GM18505 (cell line): ENCODE measurements around the gene INF2.
"Not testable (repeated sequence)": the region's sequence is repeated elsewhere in the genome, so short reads cannot be mapped to it uniquely, and the experiment has no call there.

Source experiments
- ATAC-seq: cut with Tn5 transposase; IDR thresholded peaks from one replicate; pipeline ENCODE4 v1.9.1; 2021; ENCODE audit not compliant: unreplicated experiment
- POLR2A ChIP-seq: IDR thresholded peaks from 4 replicates; pipeline ENCODE4 v1.6.1; 2011; ENCODE audit warnings: borderline replicate concordance; ENCODE audit not compliant: insufficient read depth, insufficient read length; ENCODE audit errors: extremely low read depth

Gene INF2

GRCh38 chr14:104659764-104660523, 29.5 kb upstream of the INF2 start:
- peak; percentile 20 for TF ChIP-seq POLR2A
- no peak for ATAC-seq

- no peak for TF ChIP-seq POLR2A
- ATAC-seq = peak; percentile 33
Measured at GRCh38 chr14:104660597-104660996, 28.8 kb upstream of the INF2 start.

DNA sequence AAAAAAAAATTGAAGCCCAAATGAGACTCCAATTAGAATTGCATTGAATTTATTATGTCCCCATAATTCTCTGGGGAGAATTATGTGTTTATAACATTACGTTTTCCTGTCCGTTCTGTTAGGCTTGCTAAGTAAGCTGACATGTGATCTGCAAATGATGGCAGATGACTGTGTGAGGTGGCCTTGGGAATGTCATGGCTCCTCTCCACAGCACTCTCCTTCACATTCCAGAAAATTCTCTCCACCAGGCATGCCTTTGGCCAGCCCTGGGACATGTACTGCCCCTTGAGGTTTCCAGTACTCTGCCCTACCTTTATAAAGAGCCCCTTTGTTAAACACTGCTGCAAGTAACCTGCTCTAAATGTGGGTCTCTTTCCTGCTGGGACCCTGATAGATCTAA, 28.3 kb upstream of the INF2 start:
- ATAC-seq = no peak
- TF ChIP-seq POLR2A = no peak

DNA sequence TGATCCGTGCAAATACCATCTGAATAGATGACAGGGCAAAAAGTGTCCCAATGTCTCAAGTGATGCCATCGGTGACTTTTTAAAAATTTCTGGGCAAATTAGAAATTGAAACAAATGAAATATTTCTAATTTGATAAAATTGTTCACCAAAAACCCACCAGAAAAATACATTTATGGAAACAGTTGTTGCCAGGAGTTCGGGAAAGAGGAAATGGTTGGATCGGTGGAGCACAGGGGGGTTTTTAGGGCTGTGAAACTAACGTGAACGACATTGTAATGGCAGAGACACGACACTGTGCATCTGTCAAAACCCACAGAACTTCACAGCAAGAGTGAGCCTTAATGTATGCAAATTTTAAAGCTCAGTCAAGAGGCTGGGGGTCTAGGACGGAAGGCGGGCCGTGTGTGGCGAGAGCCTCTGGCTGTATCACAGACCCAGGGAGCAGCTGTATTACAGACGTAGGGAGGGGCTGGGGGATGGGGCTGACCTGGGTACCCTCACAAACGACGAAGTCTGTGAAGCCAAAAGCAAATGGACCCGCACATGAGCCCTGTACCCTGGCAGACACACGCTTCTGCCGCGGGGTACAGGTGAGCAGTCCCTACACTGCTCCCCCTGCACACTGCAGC, 27.8 kb upstream of the INF2 start:
- not testable (repeated sequence) for ATAC-seq

- not testable (repeated sequence) for ATAC-seq
Measured at GRCh38 chr14:104662472-104662871, 26.9 kb upstream of the INF2 start.

DNA sequence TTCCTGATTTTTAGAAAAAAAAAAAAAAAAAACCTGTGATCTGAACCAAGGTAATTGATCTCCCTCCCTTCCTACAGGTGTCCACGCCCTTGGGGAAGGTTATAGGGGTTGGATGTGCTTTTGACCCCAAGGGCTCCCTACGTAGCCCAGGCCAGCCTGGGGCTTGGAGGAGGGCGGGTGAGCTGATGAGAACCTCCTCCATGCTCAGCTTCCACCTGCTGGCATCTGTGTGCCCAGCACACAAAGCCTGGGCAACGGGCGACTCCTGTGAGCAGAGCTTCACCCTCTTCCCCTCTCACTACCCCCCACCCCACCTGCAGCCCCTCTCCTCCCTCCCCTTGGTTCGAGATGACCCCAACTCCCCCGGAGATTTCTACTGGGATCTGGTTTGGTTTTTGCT, 25.3 kb upstream of the INF2 start:
- TF ChIP-seq POLR2A = no peak
- no peak for ATAC-seq

DNA sequence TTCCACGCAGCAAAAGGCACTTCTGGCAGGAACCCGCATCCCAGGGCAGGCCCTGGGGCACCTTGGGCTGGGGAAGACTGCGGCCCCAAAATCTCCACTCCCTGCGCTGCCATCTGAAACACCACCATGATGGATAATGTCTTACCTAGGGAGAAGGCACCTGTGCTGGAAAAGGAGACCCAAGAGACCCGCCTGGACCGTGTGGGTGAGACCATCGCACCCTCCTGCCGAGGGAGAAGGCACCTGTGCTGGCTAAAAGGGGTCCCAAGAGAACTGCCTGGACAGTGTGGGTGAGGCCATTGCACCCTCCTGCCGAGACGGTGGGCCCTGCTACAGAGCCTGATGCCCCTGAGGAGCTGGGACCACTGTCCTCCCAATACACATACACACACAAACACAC, 24.8 kb upstream of the INF2 start:
- TF ChIP-seq POLR2A = no peak
- ATAC-seq = no peak

GRCh38 chr14:104665114-104665656, 24.2 kb upstream of the INF2 start:
- no peak for ATAC-seq
- TF ChIP-seq POLR2A = no peak

GRCh38 chr14:104665657-104666522, 23.5 kb upstream of the INF2 start:
- TF ChIP-seq POLR2A = no peak
- ATAC-seq = no peak

GRCh38 chr14:104666523-104666895, 22.9 kb upstream of the INF2 start:
- not testable (repeated sequence) for ATAC-seq

DNA sequence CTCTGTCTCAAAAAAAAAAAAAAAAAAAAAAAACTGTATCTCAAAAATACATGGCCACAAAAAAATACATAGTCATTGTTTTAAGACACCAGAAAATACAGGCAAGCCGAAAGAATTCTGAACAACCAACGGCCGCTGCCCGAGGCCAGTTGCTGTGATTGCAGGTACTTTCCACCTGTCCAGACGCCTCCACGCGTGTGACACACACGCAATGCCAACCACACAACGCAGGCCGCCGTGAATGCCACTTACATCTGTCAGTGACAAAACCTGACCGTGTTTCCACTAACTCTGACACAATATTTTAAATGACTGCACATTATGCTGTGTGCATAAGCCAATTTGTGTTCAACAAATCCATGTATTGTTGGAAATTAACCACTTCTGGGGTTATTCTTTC, 22.4 kb upstream of the INF2 start:
- ATAC-seq = no peak
- TF ChIP-seq POLR2A = no peak

- TF ChIP-seq POLR2A = no peak
- ATAC-seq = no peak
Measured at GRCh38 chr14:104669697-104670096, 19.7 kb upstream of the INF2 start.

DNA sequence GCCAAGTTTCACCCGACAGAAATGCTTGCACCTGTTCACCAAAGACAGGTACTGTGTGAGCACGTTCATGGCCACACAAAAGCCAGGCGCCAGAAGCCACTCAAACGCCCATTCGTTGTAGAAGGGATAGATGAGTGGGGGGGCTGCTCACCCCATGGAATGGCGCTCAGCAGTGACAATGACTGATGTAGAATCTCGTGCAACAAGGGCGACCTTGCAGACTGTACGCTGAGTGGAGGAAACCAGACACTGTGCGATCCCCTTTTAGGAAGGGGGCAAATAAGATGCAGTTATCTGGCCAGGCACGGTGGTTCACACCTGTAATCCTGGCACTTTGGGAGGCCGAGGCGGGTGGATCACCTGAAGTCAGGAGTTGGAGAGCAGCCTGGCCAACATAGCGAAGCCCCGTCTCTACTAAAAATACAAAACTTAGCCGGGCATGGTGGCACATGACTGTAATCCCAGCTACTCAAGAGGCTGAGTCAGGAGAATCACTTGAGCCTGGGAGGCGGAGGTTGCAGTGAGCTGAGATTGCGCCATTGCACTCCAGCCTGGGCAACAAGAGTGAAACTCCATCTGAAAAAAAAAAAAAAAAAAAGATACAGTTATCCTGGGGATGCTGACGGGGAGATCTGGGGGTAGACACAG, 18.0 kb upstream of the INF2 start:
- not testable (repeated sequence) for ATAC-seq

DNA sequence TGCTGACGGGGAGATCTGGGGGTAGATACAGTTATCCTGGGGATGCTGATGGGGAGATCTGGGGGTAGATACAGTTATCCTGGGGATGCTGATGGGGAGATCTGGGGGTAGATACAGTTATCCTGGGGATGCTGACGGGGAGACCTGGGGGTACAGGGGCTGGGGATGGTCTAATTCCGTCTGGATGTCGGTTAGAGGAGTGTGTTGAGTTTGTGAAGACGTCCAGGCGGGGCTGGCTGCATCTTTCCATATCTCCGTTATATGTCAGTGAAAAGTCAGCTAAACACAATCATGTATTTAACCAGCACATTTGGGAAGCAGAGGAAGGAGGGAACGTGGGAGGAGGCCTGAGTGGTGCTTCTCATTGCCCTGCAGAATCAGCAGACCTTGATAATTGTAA, 17.3 kb upstream of the INF2 start:
- ATAC-seq = not testable (repeated sequence)
